Endodermal cell (in vitro differentiated cells): ENCODE measurements around the gene ELAVL2. TPM values are rescaled to one million over a fixed set of nuclear protein-coding genes. Genes with fewer than 3 reads are reported as not detected.

Experiments used
- DNase-seq: peaks from one replicate; pipeline ENCODE4 v3.0.0-alpha.2; 2017
- H3K27ac ChIP-seq: 2 replicates; pipeline ENCODE4 v1.5.1; 2013; ENCODE audit warnings: mild to moderate bottlenecking, low read depth, low read length, moderate library complexity
- H3K27me3 ChIP-seq: 2 replicates; pipeline ENCODE4 v1.6.1; 2013; ENCODE audit warnings: mild to moderate bottlenecking, low read length, moderate library complexity; ENCODE audit not compliant: insufficient read depth, control insufficient read depth, poor library complexity, severe bottlenecking
- H3K36me3 ChIP-seq: 2 replicates; pipeline ENCODE4 v1.7.0; 2013; ENCODE audit warnings: mild to moderate bottlenecking, low read length, moderate library complexity; ENCODE audit not compliant: control insufficient read depth, insufficient read depth
- H3K4me1 ChIP-seq: one replicate; pipeline ENCODE4 v1.7.0; 2013; ENCODE audit warnings: low read length; ENCODE audit not compliant: control insufficient read depth, insufficient read depth
- H3K4me3 ChIP-seq: 2 replicates; pipeline ENCODE4 v1.5.1; 2013; ENCODE audit warnings: mild to moderate bottlenecking, low read length, moderate library complexity
- H3K9ac ChIP-seq: 2 replicates; pipeline ENCODE4 v1.6.1; 2013; ENCODE audit warnings: mild to moderate bottlenecking, low read length, moderate library complexity; ENCODE audit not compliant: poor library complexity, severe bottlenecking; ENCODE audit errors: extremely low read depth
- H3K9me3 ChIP-seq: 2 replicates; pipeline ENCODE4 v1.6.1; 2013; ENCODE audit warnings: mild to moderate bottlenecking, low read length, moderate library complexity; ENCODE audit not compliant: control insufficient read depth
- H3K27ac Mint-ChIP-seq: 2 replicates; pipeline ENCODE4 v1.8.0; 2020; ENCODE audit warnings: mixed read lengths
- H3K27me3 Mint-ChIP-seq: 2 replicates; pipeline ENCODE4 v1.8.0; 2021; ENCODE audit warnings: mild to moderate bottlenecking, mixed read lengths; ENCODE audit not compliant: insufficient read depth
- H3K36me3 Mint-ChIP-seq: 2 replicates; pipeline ENCODE4 v1.8.0; 2020; ENCODE audit warnings: low read depth, mixed read lengths
- H3K4me1 Mint-ChIP-seq: 2 replicates; pipeline ENCODE4 v1.8.0; 2020; ENCODE audit warnings: mixed read lengths
- H3K4me3 Mint-ChIP-seq: 2 replicates; pipeline ENCODE4 v1.8.0; 2020; ENCODE audit warnings: mild to moderate bottlenecking, moderate library complexity, mixed read lengths
- H3K9me3 Mint-ChIP-seq: 2 replicates; pipeline ENCODE4 v1.8.0; 2020; ENCODE audit warnings: mild to moderate bottlenecking, mixed read lengths
- WGBS, 2 experiments: methylation state at CpG; one replicate each; pipeline versions ENCODE4 v1.1.5 to v1.1.7; 2013; ENCODE audit warnings: missing lambda C conversion rate in 2 of 2, mixed read lengths in 1 of 2; ENCODE audit not compliant: insufficient coverage in 1 of 2, insufficient read length in 1 of 2; 5-methylcytosine and 5-hydroxymethylcytosine counted together
- total RNA-seq, 2 donors: library from RNA; stranded (reverse); fragmentation: NEBNext Ultra II Directional in 1 of 2; extraction: Animal tissue kit (Norgen Biotek cat#: 25700) in 1 of 2; gene quantifications; 2 replicates in 1 of 2; 3 replicates in 1 of 2; pipeline ENCODE4 v1.2.1, GENCODE V29; 2021
- TF ChIP-seq, protein P1 (sequence below): fragments of 200-600 bp; sonication (generic); conservative IDR thresholded peaks from 2 replicates; pipeline ENCODE4 v1.5.0; 2021; ENCODE audit warnings: antibody characterized with exemption, mild to moderate bottlenecking

ELAVL2 gene
- total RNA-seq, 2 donors from 2014 or later: 4.7 to 6.2 TPM

DNA sequence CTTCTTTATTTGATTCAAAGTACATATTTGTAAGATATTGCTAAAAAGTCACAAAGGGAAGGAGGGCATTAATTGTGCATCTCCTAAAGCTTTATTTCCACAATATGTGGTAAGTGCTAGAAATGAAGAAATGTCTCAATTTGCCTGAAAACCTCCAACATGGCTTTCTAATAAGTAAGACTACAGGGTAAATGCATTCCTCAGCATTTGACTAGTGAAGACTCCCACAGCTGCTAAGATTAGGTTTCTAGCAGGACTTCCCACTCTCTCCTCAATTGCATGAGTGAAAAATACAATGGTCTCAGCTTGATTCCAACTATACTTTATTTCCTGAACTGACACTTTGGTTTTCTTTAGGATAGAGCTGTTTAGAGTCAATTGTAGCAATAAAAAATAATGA is 162.1 kb downstream of the ELAVL2 start:
- no peaks in the 10 kb centered on the region for H3K9me3 Mint-ChIP-seq

DNA sequence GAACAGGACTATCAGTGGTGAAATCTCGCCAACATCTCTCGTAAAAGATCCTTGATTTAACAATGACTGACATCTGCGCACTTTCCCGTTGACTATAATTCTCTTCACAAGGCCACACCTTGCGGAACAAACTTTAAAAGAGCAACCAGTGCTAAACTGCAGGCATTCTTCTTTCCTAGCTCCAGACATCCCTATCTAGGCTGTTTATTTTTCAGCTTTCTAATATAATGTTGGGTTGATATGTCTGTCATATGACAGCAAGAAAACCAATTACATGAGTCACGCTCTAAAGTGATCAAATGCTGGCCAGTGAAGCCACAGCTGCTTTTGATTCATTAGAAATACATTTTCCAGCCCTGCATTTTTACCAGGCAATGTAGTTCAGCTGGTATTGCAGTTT is 162.5 kb downstream of the ELAVL2 start:
- Histone ChIP-seq H3K27ac (no peak overlapping the region), H3K9ac (no peak overlapping the region), H3K9me3 (no peaks in the 10 kb centered on the region), H3K27me3 (no peaks in the 10 kb centered on the region), H3K4me1 (no peaks in the 10 kb centered on the region), H3K4me3 (no peak overlapping the region), H3K36me3 (no peaks in the 10 kb centered on the region)
- TF ChIP-seq, protein P1, sequence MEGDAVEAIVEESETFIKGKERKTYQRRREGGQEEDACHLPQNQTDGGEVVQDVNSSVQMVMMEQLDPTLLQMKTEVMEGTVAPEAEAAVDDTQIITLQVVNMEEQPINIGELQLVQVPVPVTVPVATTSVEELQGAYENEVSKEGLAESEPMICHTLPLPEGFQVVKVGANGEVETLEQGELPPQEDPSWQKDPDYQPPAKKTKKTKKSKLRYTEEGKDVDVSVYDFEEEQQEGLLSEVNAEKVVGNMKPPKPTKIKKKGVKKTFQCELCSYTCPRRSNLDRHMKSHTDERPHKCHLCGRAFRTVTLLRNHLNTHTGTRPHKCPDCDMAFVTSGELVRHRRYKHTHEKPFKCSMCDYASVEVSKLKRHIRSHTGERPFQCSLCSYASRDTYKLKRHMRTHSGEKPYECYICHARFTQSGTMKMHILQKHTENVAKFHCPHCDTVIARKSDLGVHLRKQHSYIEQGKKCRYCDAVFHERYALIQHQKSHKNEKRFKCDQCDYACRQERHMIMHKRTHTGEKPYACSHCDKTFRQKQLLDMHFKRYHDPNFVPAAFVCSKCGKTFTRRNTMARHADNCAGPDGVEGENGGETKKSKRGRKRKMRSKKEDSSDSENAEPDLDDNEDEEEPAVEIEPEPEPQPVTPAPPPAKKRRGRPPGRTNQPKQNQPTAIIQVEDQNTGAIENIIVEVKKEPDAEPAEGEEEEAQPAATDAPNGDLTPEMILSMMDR: no peak
- Mint-ChIP-seq H3K27me3 (peaks cover 37% of the 10 kb centered on the region), H3K4me3 (no peak overlapping the region), H3K36me3 (no peaks in the 10 kb centered on the region), H3K9me3 (no peaks in the 10 kb centered on the region), H3K27ac (no peak overlapping the region), H3K4me1 (peaks cover 24% of the 10 kb centered on the region)
- DNase-seq: no peak
- 95% methylated on average over 3 to 6 of the region's 6 CpGs for WGBS, 2 experiments

More for the DNA sequence above, 162.1 kb downstream of the ELAVL2 start:
- Histone ChIP-seq H3K4me3 (no peak overlapping the region), H3K27ac (no peak overlapping the region), H3K27me3 (no peaks in the 10 kb centered on the region), H3K4me1 (no peaks in the 10 kb centered on the region), H3K36me3 (no peaks in the 10 kb centered on the region), H3K9ac (no peak overlapping the region), H3K9me3 (no peaks in the 10 kb centered on the region)
- Mint-ChIP-seq H3K27ac (no peak overlapping the region), H3K27me3 (peaks cover 40% of the 10 kb centered on the region), H3K4me3 (no peak overlapping the region), H3K4me1 (peaks cover 24% of the 10 kb centered on the region), H3K36me3 (no peaks in the 10 kb centered on the region)
- TF ChIP-seq, protein P1: no peak
- no peak for DNase-seq

DNA sequence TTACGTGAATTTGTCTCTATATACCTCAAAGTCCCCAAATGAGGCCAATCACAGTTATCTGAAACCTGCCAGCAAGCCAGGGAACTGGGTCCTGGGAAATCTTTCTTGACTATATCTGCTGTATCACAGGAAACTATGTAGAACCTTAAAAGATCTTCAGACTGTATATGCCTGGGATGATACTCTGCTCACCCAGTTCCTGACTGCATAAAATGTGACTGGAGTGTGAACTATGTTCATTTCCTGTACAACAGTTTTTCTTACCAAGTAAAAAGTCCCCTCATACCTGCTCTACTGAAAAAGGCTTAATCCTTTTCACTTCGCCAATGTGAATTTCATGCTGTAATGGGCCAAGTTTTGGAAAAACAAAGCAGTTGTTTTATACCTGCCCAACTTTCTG is 162.9 kb downstream of the ELAVL2 start:
- no peak for DNase-seq
- no peak overlapping the region for H3K9ac ChIP-seq
- H3K9me3 ChIP-seq: no peaks in the 10 kb centered on the region
- H3K4me3 Mint-ChIP-seq: no peak overlapping the region
- no peaks in the 10 kb centered on the region for H3K27me3 ChIP-seq
- peaks cover 24% of the 10 kb centered on the region for H3K4me1 Mint-ChIP-seq
- no peaks in the 10 kb centered on the region for H3K9me3 Mint-ChIP-seq
- no peak overlapping the region for H3K4me3 ChIP-seq
- no peak overlapping the region for H3K27ac Mint-ChIP-seq
- 96 to 100% methylated on average over 2 of the region's 2 CpGs for whole genome bisulfite sequencing, 2 experiments
- no peaks in the 10 kb centered on the region for H3K36me3 Mint-ChIP-seq
- TF ChIP-seq, protein P1: no peak
- peaks cover 37% of the 10 kb centered on the region for H3K27me3 Mint-ChIP-seq
- no peak overlapping the region for H3K27ac ChIP-seq
- H3K36me3 ChIP-seq: no peaks in the 10 kb centered on the region
- no peaks in the 10 kb centered on the region for H3K4me1 ChIP-seq
